ENCODE measurements around the gene MACF1. TPM values are rescaled to one million over a fixed set of nuclear protein-coding genes. Genes with fewer than 3 reads are reported as not detected.
A peak's percentile ranks its signal among the peaks of the same experiment; 100 is the strongest.

The MACF1 gene
- total RNA-seq, 4 donors from 2014 or later, result 210 to 602 (median 573) TPM

DNA sequence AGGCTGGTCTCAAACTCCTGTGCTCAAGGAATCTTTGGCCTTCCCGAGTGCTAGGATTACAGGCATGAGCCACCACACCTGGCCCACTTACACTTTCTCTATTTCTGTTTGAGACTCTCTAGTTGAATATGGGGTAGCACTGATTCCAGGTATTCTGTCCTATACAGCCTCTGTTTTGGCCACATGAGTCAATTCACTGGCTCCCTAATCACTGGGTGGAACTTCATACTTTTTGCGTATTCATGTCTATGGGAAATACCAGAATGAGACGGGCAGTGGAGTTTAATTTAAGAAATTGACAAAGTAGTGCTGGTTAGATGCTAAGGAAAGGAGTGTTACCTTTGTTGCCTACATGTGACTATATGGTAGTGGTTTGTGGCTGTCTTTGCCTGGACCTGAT is 35.5 kb downstream of the MACF1 start:
- DNase-seq, result no peak
- Histone ChIP-seq H3K4me1 (no peaks in the 10 kb centered on the region), H3K9me3 (no peaks in the 10 kb centered on the region), H3K27me3 (no peaks in the 10 kb centered on the region), H3K27ac (no peak overlapping the region), H3K4me3 (no peak overlapping the region), H3K36me3 (no peaks in the 10 kb centered on the region)
- TF ChIP-seq, protein P1, sequence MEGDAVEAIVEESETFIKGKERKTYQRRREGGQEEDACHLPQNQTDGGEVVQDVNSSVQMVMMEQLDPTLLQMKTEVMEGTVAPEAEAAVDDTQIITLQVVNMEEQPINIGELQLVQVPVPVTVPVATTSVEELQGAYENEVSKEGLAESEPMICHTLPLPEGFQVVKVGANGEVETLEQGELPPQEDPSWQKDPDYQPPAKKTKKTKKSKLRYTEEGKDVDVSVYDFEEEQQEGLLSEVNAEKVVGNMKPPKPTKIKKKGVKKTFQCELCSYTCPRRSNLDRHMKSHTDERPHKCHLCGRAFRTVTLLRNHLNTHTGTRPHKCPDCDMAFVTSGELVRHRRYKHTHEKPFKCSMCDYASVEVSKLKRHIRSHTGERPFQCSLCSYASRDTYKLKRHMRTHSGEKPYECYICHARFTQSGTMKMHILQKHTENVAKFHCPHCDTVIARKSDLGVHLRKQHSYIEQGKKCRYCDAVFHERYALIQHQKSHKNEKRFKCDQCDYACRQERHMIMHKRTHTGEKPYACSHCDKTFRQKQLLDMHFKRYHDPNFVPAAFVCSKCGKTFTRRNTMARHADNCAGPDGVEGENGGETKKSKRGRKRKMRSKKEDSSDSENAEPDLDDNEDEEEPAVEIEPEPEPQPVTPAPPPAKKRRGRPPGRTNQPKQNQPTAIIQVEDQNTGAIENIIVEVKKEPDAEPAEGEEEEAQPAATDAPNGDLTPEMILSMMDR (IDR thresholded peaks at IDR 0.05), result no peak
- TF ChIP-seq POLR2A (IDR thresholded peaks at IDR 0.05), result no peak
- intact Hi-C loops (cut with DNase I; ENCODE audit: low total_unique reads), result no loop called here

DNA sequence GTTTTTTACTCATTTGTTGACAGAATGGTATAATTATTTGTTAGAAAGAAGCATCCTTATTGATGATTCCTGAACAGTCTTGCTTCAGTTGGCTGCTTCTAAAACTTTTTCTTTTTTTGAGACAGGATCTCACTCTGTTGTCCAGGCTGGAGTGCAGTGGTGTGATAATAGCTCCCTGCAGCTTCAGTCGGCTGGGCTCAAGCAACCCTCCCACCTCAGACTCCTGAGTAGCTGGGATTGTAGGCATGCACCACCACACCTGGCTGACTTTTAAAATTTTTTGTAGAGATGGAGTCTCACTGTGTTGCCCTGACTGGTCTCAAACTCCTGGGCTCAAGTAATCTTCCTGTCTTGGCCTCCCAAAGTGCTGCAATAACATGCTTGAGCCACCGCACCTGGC is 38.8 kb downstream of the MACF1 start:
- no peak for DNase-seq
- Histone ChIP-seq H3K9me3 (no peaks in the 10 kb centered on the region), H3K27ac (no peak overlapping the region), H3K4me1 (no peaks in the 10 kb centered on the region), H3K4me3 (no peak overlapping the region), H3K36me3 (no peaks in the 10 kb centered on the region), H3K27me3 (no peaks in the 10 kb centered on the region)
- intact Hi-C loops (cut with DNase I; ENCODE audit: low total_unique reads), result no loop called here
- TF ChIP-seq POLR2A (IDR thresholded peaks at IDR 0.05), result no peak
- TF ChIP-seq, protein P1 (IDR thresholded peaks at IDR 0.05), result no peak

DNA sequence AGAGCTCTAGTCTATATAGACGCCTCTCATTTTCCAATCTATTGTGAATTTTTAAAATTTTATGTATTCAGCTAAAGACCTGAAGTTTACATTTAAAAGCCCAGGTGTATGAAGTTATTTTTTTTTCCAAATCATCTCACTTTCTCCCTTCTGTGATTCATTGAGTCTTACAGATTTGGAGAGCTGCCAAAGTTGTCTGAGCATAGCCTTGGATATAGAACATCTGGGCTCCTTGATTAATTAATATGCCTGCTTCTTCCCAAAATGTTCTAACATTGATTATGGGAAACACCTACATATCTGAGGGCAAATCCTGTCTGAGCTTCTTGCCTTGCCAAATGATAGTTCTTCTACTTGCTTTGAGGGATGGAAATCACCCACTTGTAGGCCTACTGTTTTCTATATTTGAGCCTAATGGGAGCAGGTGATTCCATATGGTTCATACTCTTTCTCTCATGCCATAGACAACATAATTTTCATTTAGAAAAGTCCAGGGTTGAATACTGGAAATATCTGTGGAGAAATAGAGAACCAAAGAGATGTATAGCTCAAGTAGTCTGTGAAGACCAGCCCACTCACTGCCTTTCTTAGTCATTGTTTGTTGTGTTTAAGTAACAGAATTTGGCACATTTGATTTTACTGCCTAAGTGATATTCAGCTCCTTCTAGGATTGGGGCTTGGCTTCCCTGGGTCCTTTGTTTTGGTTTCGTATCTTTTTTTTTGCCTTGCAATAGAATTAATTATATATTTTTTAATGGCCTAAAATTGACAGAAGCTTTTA is 46.2 kb downstream of the MACF1 start:
- no peaks in the 10 kb centered on the region for H3K27me3 ChIP-seq
- DNase-seq, result no peak
- no peaks in the 10 kb centered on the region for H3K4me1 ChIP-seq
- TF ChIP-seq, protein P1 (IDR thresholded peaks at IDR 0.05), result no peak
- TF ChIP-seq POLR2A (IDR thresholded peaks at IDR 0.05), result no peak
- peak overlapping the region in 1 of 2 donors; percentile 68 for H3K27ac ChIP-seq
- H3K9me3 ChIP-seq, result no peaks in the 10 kb centered on the region
- no peaks in the 10 kb centered on the region for H3K36me3 ChIP-seq
- no peak overlapping the region for H3K4me3 ChIP-seq
- intact Hi-C loops (cut with DNase I; ENCODE audit: low total_unique reads), result no loop called here

DNA sequence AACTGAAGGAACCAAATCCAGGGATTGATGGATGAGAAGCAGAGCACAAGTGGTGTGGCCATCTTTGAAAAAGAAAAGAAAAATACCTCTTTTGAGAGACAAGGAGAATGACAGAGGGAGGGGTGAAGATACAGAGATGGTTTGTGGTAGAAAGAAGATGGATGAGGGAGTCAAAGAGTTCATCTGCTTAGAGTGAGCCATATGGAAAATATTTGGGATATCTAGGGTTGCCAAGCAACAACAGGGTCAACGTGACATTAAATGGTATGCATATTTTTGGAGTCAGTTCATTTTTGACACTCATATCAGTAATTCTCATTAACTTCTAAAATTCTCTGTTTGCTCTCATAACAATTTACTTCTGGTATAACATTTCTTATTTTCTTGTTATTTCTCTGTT is 50.7 kb downstream of the MACF1 start:
- Histone ChIP-seq H3K36me3 (no peaks in the 10 kb centered on the region), H3K27ac (peak overlapping the region; percentile 68 to 77), H3K27me3 (no peaks in the 10 kb centered on the region), H3K4me1 (no peaks in the 10 kb centered on the region), H3K4me3 (no peak overlapping the region), H3K9me3 (no peaks in the 10 kb centered on the region)
- no peak for TF ChIP-seq POLR2A (IDR thresholded peaks at IDR 0.05)
- no peak for DNase-seq
- intact Hi-C loops (cut with DNase I; ENCODE audit: low total_unique reads), result loop anchor here (5.0 kb wide), 1 partner anchor 153 kb away; no protein-coding TSS in a partner anchor

DNA sequence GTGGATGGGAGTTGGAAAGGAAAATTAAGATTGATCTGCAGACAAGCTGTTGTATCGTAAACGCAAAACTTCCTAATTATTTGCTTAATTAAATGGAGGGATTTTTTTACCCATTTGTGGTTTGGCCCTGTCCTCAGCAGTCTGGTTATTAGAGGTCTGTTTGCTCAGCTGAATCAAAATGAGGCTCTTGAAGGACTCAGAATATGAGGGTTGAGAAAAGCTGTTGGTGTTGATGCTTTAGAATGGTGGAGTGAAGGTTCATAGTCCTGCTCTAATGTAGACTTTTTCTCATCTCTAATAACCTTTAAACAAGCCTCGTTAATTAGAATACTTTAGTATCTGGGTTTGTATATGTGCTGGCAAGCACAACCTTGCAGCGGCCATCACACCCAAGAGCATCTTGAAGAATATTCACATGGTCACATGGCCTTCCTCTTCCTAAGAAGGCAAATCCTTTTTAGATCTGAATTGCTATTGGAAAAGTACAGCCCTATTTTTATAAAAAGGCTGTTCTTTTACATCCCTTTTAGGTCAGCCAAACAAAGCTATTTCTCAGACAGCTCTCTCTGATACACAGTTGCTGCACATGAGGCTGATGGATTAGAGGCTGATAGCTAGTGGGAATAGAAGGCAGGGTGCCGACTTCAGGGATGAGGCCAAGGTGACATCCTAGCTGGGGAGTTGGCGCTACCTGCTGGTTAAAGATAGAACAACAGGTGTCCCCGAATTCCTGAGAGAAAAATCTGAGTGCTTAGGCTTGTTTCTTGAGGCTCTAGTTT is 53.8 kb downstream of the MACF1 start:
- peak; percentile 80 to 83 for DNase-seq
- Histone ChIP-seq H3K4me3 (no peak overlapping the region), H3K27me3 (no peaks in the 10 kb centered on the region), H3K4me1 (no peaks in the 10 kb centered on the region), H3K27ac (peak overlapping the region; percentile 60 to 80), H3K36me3 (no peaks in the 10 kb centered on the region), H3K9me3 (no peaks in the 10 kb centered on the region)
- TF ChIP-seq, protein P1 (IDR thresholded peaks at IDR 0.05), result peak; percentile 85 to 93 (median 88)
- no peak for TF ChIP-seq POLR2A (IDR thresholded peaks at IDR 0.05)
- intact Hi-C loops (cut with DNase I; ENCODE audit: low total_unique reads), result loop anchor here (5.0 kb wide), 1 partner anchor 156 kb away; no protein-coding TSS in a partner anchor

All from uterus (tissue), 4 donors.